ENCODE results near the gene ZFP64.
A peak's percentile ranks its signal among the peaks of the same experiment; 100 is the strongest.

ZFP64 gene

GRCh38 chr20:52219441-52219840, 27.9 kb upstream of the ZFP64 start:
- TF ChIP-seq POLR2A (IDR thresholded peaks at IDR 0.05; ENCODE audit: extremely low read depth, insufficient read length) (no peak), CTCF (IDR thresholded peaks at IDR 0.05; ENCODE audit: low read depth, low read length) (no peak), MYC (IDR thresholded peaks at IDR 0.05; ENCODE audit: low read depth, low read length) (no peak)
- TF ChIP-seq, protein P1, sequence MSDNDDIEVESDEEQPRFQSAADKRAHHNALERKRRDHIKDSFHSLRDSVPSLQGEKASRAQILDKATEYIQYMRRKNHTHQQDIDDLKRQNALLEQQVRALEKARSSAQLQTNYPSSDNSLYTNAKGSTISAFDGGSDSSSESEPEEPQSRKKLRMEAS (IDR thresholded peaks at IDR 0.05; ENCODE audit: low read depth, low read length) = no peak
- H3K4me3 ChIP-seq (ENCODE audit: low read depth, low read length) = no peak overlapping the region
- DNase-seq (ENCODE audit: low read depth) = peak; percentile 14

DNA sequence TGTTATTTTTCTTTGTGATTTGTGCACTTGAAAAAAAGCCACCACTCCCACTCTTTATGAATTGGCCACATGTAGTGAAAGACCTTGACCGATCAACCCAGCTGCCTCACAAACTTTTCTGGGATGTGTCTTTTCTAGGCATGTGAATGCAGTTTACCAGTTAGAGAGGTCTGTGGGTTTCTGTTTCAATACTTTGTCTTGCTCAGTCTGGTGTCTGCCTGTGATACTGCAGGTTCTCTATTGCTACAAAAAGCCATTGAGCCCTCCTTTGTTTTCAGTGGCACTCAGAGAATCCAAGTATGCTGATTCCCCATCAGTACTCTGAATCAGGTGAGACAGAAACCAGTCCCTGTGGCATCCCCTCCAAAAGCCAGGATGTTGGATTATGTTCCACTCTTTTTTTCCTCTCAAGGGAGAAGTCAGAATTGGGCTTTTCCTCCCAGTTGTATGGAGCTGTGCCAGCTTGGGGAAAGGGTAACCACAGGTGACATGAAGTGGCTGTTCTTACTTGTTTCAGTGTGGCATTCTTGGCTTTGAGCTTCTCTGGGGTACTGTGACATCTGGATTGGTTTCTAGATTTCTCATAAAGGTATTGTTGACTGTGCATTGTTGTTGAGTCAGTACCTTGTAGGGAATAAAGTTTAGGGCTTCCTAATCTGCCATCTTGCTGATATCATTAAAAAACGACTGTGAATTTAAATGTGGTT, 26.3 kb upstream of the ZFP64 start:
- no peak for DNase-seq (ENCODE audit: low read depth)
- TF ChIP-seq, protein P1 (IDR thresholded peaks at IDR 0.05; ENCODE audit: low read depth, low read length) = no peak
- TF ChIP-seq POLR2A (IDR thresholded peaks at IDR 0.05; ENCODE audit: extremely low read depth, insufficient read length) = no peak
- TF ChIP-seq CTCF (IDR thresholded peaks at IDR 0.05; ENCODE audit: low read depth, low read length) = no peak
- TF ChIP-seq MYC (IDR thresholded peaks at IDR 0.05; ENCODE audit: low read depth, low read length) = no peak
- no peak overlapping the region for H3K4me3 ChIP-seq (ENCODE audit: low read depth, low read length)

DNA sequence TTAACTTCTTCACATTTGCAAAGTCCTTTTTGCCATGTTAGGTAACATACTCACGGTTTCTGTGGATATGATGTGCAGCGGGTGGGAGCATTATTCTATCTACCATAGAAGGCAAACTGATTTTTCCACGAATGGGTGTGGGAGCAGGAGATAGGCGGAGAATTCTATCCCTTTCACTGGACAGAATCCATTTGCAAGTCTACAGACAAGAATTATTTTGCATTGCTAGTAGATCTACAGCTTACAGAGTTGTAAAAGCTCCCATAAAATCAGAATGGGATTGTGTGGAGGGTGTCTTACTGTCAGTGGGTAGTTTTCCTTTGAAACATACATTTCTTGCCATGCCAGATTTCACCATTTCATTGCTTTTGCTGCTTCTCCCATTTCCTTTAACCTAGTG, 22.4 kb upstream of the ZFP64 start:
- DNase-seq (ENCODE audit: low read depth) = no peak
- TF ChIP-seq MYC (IDR thresholded peaks at IDR 0.05; ENCODE audit: low read depth, low read length) (no peak), CTCF (IDR thresholded peaks at IDR 0.05; ENCODE audit: low read depth, low read length) (no peak), POLR2A (IDR thresholded peaks at IDR 0.05; ENCODE audit: extremely low read depth, insufficient read length) (no peak)
- TF ChIP-seq, protein P1 (IDR thresholded peaks at IDR 0.05; ENCODE audit: low read depth, low read length) = no peak
- H3K4me3 ChIP-seq (ENCODE audit: low read depth, low read length) = no peak overlapping the region

GRCh38 chr20:52212943-52213342, 21.4 kb upstream of the ZFP64 start:
- H3K4me3 ChIP-seq (ENCODE audit: low read depth, low read length) = no peak overlapping the region
- TF ChIP-seq POLR2A (IDR thresholded peaks at IDR 0.05; ENCODE audit: extremely low read depth, insufficient read length) = no peak
- DNase-seq (ENCODE audit: low read depth) = no peak

GRCh38 chr20:52210037-52210990, 18.7 kb upstream of the ZFP64 start:
- DNase-seq (ENCODE audit: low read depth) = no peak
- TF ChIP-seq MYC (IDR thresholded peaks at IDR 0.05; ENCODE audit: low read depth, low read length) = no peak
- no peak for TF ChIP-seq CTCF (IDR thresholded peaks at IDR 0.05; ENCODE audit: low read depth, low read length)
- no peak for TF ChIP-seq POLR2A (IDR thresholded peaks at IDR 0.05; ENCODE audit: extremely low read depth, insufficient read length)
- TF ChIP-seq, protein P1 (IDR thresholded peaks at IDR 0.05; ENCODE audit: low read depth, low read length) = no peak
- no peak overlapping the region for H3K4me3 ChIP-seq (ENCODE audit: low read depth, low read length)

DNA sequence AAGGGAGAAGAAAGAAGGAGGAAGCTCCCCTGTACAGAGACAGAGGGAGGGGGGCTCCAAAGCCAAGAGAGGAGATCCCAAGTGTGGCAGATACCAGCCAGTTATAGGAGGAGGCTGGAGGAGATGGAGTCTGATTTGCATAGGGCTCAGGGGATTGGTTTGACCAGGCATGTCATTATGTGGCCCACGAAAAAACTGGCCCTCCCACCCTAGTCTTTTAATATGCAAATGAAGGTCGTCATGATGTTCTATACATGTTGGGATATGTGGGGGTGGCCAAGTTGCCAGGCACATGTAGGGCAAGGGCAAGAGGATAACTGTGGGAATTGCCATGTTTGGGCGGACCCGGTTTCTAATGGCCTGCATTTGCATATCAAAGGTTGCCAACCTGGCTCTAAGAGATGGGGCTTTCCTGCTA, 17.6 kb upstream of the ZFP64 start:
- DNase-seq (ENCODE audit: low read depth) = no peak
- TF ChIP-seq CTCF (IDR thresholded peaks at IDR 0.05; ENCODE audit: low read depth, low read length) (no peak), POLR2A (IDR thresholded peaks at IDR 0.05; ENCODE audit: extremely low read depth, insufficient read length) (no peak), MYC (IDR thresholded peaks at IDR 0.05; ENCODE audit: low read depth, low read length) (no peak)
- TF ChIP-seq, protein P1 (IDR thresholded peaks at IDR 0.05; ENCODE audit: low read depth, low read length) = no peak
- H3K4me3 ChIP-seq (ENCODE audit: low read depth, low read length) = no peak overlapping the region
